ENCODE data around the gene SBF2. TPM values are rescaled to one million over a fixed set of nuclear protein-coding genes. Genes with fewer than 3 reads are reported as not detected.

Gene SBF2
- total and polyA plus RNA-seq, 8 donors = 25.7 to 62.6 (median 57.0) TPM

GRCh38 chr11:9752091-9752490 is 541.9 kb downstream of the SBF2 start:
- H3K4me1 ChIP-seq = peaks cover 11 to 33% of the 10 kb centered on the region in 2 donors
- ATAC-seq (no peak), DNase-seq (no peak)
- H3K9me3 ChIP-seq = no peaks in the 10 kb centered on the region
- peaks cover 0 to 49% of the 10 kb centered on the region in 2 donors for H3K36me3 ChIP-seq
- H3K4me3 ChIP-seq = no peak overlapping the region
- no peak overlapping the region for H3K27ac ChIP-seq
- no peaks in the 10 kb centered on the region for H3K27me3 ChIP-seq
- TF ChIP-seq, protein P1, sequence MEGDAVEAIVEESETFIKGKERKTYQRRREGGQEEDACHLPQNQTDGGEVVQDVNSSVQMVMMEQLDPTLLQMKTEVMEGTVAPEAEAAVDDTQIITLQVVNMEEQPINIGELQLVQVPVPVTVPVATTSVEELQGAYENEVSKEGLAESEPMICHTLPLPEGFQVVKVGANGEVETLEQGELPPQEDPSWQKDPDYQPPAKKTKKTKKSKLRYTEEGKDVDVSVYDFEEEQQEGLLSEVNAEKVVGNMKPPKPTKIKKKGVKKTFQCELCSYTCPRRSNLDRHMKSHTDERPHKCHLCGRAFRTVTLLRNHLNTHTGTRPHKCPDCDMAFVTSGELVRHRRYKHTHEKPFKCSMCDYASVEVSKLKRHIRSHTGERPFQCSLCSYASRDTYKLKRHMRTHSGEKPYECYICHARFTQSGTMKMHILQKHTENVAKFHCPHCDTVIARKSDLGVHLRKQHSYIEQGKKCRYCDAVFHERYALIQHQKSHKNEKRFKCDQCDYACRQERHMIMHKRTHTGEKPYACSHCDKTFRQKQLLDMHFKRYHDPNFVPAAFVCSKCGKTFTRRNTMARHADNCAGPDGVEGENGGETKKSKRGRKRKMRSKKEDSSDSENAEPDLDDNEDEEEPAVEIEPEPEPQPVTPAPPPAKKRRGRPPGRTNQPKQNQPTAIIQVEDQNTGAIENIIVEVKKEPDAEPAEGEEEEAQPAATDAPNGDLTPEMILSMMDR (IDR thresholded peaks at IDR 0.05) = no peak
- intact Hi-C loops (cut with DNase I) = loop anchor here in 1 of 2 donors (10.0 kb wide), 2 partner anchors 137 to 553 kb away; partner anchors contain the start of gene ADM

DNA sequence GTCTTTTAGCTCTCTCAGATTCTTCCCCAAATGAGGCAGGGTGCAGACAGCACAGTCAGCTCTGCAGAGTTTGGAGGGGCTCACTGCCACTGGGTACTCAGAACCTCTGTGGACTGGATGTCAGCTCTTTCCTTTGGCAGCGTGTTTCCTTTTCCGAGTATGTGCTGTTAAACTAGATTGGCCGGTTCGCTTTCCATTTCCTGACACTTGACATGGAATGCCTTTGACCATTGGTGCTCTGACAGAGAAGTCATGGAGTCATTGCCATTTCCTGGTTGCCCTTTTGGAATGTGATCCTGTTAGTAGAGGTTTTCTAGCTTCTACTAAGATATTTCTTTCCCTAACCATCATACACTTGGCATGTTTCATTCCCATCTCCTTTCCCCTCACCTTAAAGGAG is 543.5 kb downstream of the SBF2 start:
- intact Hi-C loops (cut with DNase I) = loop anchor here in 1 of 2 donors (10.0 kb wide), 2 partner anchors 136 to 554 kb away; partner anchors contain the start of gene ADM
- DNase-seq = peak in 1 of 4 donors; percentile 45
- H3K27me3 ChIP-seq = no peaks in the 10 kb centered on the region
- no peak overlapping the region for H3K4me3 ChIP-seq
- H3K4me1 ChIP-seq = peaks cover 11 to 34% of the 10 kb centered on the region in 2 donors
- H3K27ac ChIP-seq = no peak overlapping the region
- H3K9me3 ChIP-seq = no peaks in the 10 kb centered on the region
- TF ChIP-seq, protein P1 (IDR thresholded peaks at IDR 0.05) = no peak
- peaks cover 0 to 58% of the 10 kb centered on the region in 2 donors for H3K36me3 ChIP-seq
- ATAC-seq = no peak

DNA sequence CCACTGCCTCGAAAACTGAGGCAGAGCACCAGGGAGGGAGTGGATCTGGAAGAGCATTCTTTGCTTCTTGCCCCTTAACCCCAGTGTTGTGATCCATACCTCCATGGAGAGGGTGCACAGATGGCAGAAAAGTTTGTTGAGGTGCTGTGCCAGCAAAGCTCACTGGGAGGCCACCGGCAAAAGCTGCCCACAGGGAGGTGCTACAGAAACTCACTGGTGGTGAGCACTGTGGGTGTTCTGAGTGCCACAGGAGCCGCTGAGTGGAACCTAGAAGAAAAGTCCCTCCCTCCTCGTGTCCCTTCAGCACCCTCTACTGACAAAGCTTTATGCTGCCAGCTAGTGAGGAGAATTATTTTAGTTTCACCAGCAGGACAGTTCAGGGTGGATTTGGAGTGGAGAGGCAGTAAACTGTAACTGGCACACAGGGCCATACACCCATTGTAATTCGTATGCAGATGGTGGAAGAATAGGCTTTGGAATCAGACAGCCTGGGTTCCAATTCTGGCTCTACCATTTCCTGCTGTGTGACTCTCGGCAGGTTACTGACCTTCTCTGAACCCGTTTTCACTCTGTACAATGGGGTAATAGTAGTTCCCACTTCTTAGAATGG is 545.6 kb downstream of the SBF2 start:
- Histone ChIP-seq H3K9me3 (no peaks in the 10 kb centered on the region), H3K4me3 (no peak overlapping the region), H3K27ac (peak overlapping the region; percentile 31 to 61), H3K36me3 (peaks cover 0 to 64% of the 10 kb centered on the region in 2 donors), H3K27me3 (no peaks in the 10 kb centered on the region), H3K4me1 (peaks cover 11 to 34% of the 10 kb centered on the region in 2 donors)
- DNase-seq = peak in 3 of 4 donors; percentile 38 to 73 (median 69)
- TF ChIP-seq, protein P1 (IDR thresholded peaks at IDR 0.05) = peak; percentile 43 to 66
- intact Hi-C loops (cut with DNase I) = no loop called here
- peak; percentile 96 for ATAC-seq

- H3K27me3 ChIP-seq = no peaks in the 10 kb centered on the region
- no peaks in the 10 kb centered on the region for H3K9me3 ChIP-seq
- TF ChIP-seq, protein P1 (IDR thresholded peaks at IDR 0.05) = no peak
- intact Hi-C loops (cut with DNase I) = no loop called here
- DNase-seq (peak in 3 of 4 donors; percentile 28 to 58 (median 54)), ATAC-seq (peak; percentile 78)
- peak overlapping the region; percentile 31 to 61 for H3K27ac ChIP-seq
- H3K36me3 ChIP-seq = peaks cover 0 to 60% of the 10 kb centered on the region in 2 donors
- H3K4me1 ChIP-seq = peaks cover 11 to 29% of the 10 kb centered on the region in 2 donors
- H3K4me3 ChIP-seq = no peak overlapping the region
These were observed 546.2 kb downstream of the SBF2 start for GRCh38 chr11:9747828-9748227.

DNA sequence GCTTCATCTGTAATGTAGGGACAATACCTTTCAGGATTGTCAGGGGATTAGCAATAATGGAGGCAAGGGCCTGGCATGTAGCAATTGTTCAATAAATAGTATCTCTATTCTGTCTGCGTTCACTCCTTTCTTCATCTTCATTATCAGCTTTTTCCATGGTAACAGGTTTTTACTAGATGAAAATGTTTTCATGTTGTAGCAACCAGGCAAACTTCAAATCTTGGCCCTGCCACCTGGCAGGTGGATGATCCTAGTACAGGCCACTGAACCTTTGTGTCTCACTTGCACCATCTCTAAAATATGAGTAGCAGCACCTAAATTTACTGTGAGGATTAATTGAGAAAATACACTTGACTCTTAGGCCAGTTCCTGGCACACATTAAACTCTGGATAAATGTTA is 546.8 kb downstream of the SBF2 start:
- H3K36me3 ChIP-seq = peaks cover 0 to 63% of the 10 kb centered on the region in 2 donors
- H3K4me1 ChIP-seq = peaks cover 11 to 27% of the 10 kb centered on the region in 2 donors
- intact Hi-C loops (cut with DNase I) = no loop called here
- TF ChIP-seq, protein P1 (IDR thresholded peaks at IDR 0.05) = no peak
- H3K9me3 ChIP-seq = no peaks in the 10 kb centered on the region
- peak overlapping the region; percentile 31 to 61 for H3K27ac ChIP-seq
- no peak overlapping the region for H3K4me3 ChIP-seq
- no peaks in the 10 kb centered on the region for H3K27me3 ChIP-seq
- DNase-seq (no peak), ATAC-seq (no peak)

All from left lung (tissue), 10 donors.